Activated T-helper 17 cell treated with anti-CD3 and anti-CD28 coated beads, Interleukin-2, amount 50 U/mL, for 72 hours (primary cell): ENCODE results near the gene HBP1. TPM values are rescaled to one million over a fixed set of nuclear protein-coding genes. Genes with fewer than 3 reads are reported as not detected.

Source experiments
- ATAC-seq: fragments of 150-1000 bp; cut with Tn5 transposase; replicated peaks from 2 replicates; pipeline ENCODE4 v1.10.0; 2021; ENCODE audit warnings: mild to moderate bottlenecking, moderate library complexity
- H3K27ac Mint-ChIP-seq: one replicate; pipeline ENCODE4 v1.8.0; 2022; ENCODE audit warnings: mixed read lengths
- H3K27me3 Mint-ChIP-seq: one replicate; pipeline ENCODE4 v1.8.0; 2022; ENCODE audit warnings: mixed read lengths
- H3K36me3 Mint-ChIP-seq: one replicate; pipeline ENCODE4 v1.8.0; 2022; ENCODE audit warnings: low read depth, mild to moderate bottlenecking, mixed read lengths
- H3K4me1 Mint-ChIP-seq: one replicate; pipeline ENCODE4 v1.8.0; 2022; ENCODE audit warnings: mixed read lengths
- H3K4me3 Mint-ChIP-seq: one replicate; pipeline ENCODE4 v1.8.0; 2022; ENCODE audit warnings: mild to moderate bottlenecking, mixed read lengths
- H3K9me3 Mint-ChIP-seq: one replicate; pipeline ENCODE4 v1.8.0; 2022; ENCODE audit warnings: mixed read lengths
- total RNA-seq, 2 donors: library from RNA; stranded (reverse); gene quantifications; one replicate each; pipeline ENCODE4 v1.2.3, GENCODE V29; 2022

HBP1 gene
- total RNA-seq, 2 donors from 2014 or later, result 21.8 to 63.5 TPM

- H3K27ac Mint-ChIP-seq, result peak overlapping the region; percentile 99
- H3K27me3 Mint-ChIP-seq, result no peaks in the 10 kb centered on the region
- ATAC-seq, result no peak
- no peaks in the 10 kb centered on the region for H3K4me1 Mint-ChIP-seq
- peak overlapping the region; percentile 97 for H3K4me3 Mint-ChIP-seq
- no peaks in the 10 kb centered on the region for H3K9me3 Mint-ChIP-seq
- H3K36me3 Mint-ChIP-seq, result peaks cover 33% of the 10 kb centered on the region
These were observed 1.9 kb upstream of the HBP1 start for GRCh38 chr7:107166736-107167426.

GRCh38 chr7:107167483-107168232 lies 1.1 kb upstream of the HBP1 start:
- Mint-ChIP-seq H3K36me3 (peaks cover 41% of the 10 kb centered on the region), H3K27ac (peak overlapping the region; percentile 99), H3K4me1 (peaks cover 4% of the 10 kb centered on the region), H3K27me3 (no peaks in the 10 kb centered on the region), H3K4me3 (peak overlapping the region; percentile 97), H3K9me3 (no peaks in the 10 kb centered on the region)
- peak; percentile 25 for ATAC-seq

DNA sequence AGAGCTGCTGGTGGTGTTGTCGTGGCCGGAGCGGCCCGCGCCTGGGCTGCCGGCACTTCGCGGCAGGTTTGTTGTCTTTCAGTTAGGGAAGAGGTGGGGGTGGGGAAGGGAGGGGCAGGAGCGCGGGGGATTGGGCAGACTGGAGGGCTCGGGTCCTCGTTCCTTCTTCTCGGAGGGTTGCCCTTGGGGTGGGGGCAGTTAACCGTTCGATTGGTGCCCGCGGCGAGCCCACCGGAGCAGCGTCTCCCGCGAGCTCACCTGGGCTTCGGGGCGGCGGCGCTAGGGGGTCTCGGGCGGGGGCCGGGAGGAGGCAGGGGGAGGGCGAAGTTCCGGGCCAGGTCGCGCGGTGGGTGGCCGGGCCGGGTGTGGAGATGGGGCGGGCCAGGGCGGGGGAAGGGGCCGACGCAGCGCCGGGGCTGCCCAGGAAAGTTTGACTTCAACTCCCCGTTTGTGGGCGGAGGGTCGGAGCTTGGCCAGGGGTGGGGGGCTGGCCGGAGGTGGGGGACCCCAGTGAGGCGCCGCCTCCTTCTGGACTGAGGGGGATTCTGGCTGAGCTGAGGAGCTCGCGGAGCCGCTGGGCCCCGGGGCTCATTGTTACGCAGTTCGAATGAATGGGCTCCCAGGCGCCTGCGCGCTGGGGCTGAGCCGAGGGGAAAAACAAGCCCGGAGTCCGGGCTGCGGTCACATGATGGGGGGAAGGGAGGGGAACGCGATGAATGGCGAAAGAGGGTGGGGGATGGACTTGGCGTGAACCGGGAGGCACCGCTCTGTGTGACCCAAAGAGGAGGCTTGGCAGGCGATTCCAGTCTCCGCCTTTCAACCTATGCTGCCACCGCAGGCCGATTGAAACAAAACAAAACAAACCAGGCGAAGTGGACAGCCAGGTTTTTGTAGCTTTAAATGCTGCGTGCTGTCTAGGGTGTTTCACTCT lies 582 bp downstream of the HBP1 start:
- ATAC-seq, result peak; percentile 43
- Mint-ChIP-seq H3K4me3 (peak overlapping the region; percentile 97), H3K4me1 (peaks cover 13% of the 10 kb centered on the region), H3K27me3 (no peaks in the 10 kb centered on the region), H3K9me3 (no peaks in the 10 kb centered on the region), H3K36me3 (peaks cover 58% of the 10 kb centered on the region), H3K27ac (peak overlapping the region; percentile 99)

DNA sequence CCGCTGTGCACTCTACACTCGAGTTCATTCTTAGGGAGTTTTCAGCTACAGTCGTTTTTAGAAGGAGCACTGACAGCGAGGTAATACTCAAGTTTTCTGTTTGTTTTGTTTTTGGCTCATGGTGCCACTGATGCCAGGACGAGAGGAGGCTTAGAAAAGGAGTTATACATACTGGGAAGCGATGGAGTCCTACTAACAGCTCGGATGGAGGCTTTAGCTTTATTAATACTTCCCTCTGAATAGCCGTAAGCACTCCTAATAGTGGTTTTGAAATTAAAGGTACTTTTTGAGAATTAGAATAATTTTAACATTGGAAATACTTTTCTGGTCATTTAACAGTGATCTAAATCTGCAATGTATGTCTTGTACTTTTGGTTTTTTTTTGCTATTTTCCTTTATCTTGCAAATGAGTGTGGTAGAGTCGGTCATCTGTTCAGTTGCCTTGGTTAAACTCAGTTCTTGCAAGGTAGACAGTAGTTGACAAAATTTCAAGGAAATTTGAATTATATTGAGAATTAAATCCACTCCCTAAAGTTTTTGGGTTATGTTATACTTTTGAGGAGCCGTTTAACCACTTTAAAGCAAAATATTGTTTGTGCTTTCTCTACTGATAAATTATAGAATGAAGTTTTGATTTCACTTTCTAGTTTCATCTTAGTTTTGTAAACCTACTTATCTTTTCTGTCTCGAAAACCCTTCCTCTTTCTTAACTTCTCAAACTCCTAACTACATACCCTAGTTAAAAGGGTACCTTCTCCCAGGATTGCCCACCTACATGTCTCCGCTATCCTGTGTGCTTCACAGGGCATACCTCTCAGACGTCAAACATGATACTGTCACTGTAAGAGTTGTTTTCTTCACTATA lies 1.5 kb downstream of the HBP1 start:
- Mint-ChIP-seq H3K27ac (peak overlapping the region; percentile 99), H3K27me3 (no peaks in the 10 kb centered on the region), H3K4me1 (peaks cover 17% of the 10 kb centered on the region), H3K36me3 (peaks cover 66% of the 10 kb centered on the region), H3K9me3 (no peaks in the 10 kb centered on the region), H3K4me3 (peak overlapping the region; percentile 97)
- ATAC-seq, result no peak

- no peak for ATAC-seq
- H3K36me3 Mint-ChIP-seq, result peaks cover 66% of the 10 kb centered on the region
- no peaks in the 10 kb centered on the region for H3K9me3 Mint-ChIP-seq
- peak overlapping the region; percentile 97 for H3K4me3 Mint-ChIP-seq
- H3K27me3 Mint-ChIP-seq, result no peaks in the 10 kb centered on the region
- peaks cover 18% of the 10 kb centered on the region for H3K4me1 Mint-ChIP-seq
- peak overlapping the region; percentile 35 for H3K27ac Mint-ChIP-seq
These were observed 2.7 kb downstream of the HBP1 start for GRCh38 chr7:107171496-107171895.

DNA sequence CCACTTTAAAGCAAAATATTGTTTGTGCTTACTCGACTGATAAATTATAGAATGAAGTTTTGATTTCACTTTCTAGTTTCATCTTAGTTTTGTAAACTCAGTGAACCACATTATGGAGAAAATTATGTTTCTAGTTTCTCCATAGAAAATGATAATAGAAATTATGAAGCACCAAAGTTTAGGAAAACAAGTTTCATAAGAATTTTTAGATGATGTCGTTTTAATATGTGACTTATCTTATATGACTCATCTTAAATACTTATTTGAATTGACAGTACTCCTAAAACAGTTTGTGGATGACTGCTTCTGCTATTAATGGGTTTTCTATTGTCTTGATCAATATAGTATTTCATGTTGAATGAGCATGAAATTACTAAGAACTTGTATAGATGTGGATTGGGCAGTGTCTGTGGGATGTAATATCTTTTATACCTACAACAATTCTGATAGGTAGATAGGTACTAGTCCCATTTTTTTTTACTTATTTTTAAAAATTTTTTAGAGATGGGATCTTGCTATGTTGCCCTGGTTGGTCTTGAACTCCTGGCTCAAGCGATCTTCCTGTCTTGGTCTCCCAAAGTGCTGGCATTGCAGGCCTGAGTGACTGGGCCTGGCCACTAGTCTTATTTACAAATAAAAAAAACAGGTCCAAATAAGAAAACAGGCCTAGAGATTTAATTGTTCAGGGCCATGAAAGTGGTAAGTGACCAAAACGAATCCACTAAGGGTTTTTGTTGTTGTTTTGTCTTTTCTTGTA lies 3.7 kb downstream of the HBP1 start:
- Mint-ChIP-seq H3K4me1 (peaks cover 25% of the 10 kb centered on the region), H3K4me3 (peak overlapping the region; percentile 97), H3K27me3 (no peaks in the 10 kb centered on the region), H3K36me3 (peaks cover 74% of the 10 kb centered on the region), H3K9me3 (no peaks in the 10 kb centered on the region), H3K27ac (peak overlapping the region; percentile 83)
- ATAC-seq, result no peak

GRCh38 chr7:107173191-107173590 lies 4.4 kb downstream of the HBP1 start:
- H3K4me1 Mint-ChIP-seq, result peaks cover 25% of the 10 kb centered on the region
- no peaks in the 10 kb centered on the region for H3K9me3 Mint-ChIP-seq
- H3K27me3 Mint-ChIP-seq, result no peaks in the 10 kb centered on the region
- H3K4me3 Mint-ChIP-seq, result peak overlapping the region; percentile 97
- no peak for ATAC-seq
- H3K27ac Mint-ChIP-seq, result peak overlapping the region; percentile 83
- H3K36me3 Mint-ChIP-seq, result peaks cover 81% of the 10 kb centered on the region

DNA sequence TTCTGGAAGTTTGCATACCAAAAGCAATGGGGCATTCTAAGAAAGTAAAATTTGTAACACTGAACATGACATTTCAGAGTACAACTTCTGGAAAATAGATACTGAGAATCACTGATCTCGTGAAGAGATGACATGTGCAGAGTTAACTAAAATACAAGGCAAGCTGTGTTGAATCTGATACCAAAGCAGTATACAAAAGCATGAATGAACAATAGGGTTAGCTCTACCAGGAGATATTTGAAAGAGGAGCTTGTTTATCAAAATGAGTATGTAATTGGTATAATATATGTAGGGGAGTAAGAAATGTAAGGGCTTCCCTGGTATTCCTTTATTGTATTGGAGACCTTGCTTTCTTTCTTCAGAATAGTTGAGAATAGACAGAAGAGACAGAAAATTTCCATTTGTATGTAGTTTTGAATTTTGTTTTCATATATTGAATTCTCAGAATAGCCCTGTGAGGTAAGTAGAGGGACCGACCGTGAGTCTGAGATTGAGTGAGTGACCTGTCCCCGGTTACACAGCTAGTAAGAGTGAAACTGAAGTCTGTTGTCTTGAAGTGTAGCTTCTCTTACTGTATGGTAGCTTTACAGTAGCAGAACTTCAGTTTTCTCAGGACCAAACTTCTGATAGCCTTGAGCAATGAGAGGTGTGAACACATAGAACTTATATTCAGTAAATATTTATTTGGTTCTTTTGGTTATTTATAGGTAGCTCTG lies 5.0 kb downstream of the HBP1 start:
- peak; percentile 65 for ATAC-seq
- peak overlapping the region; percentile 83 for H3K27ac Mint-ChIP-seq
- peaks cover 25% of the 10 kb centered on the region for H3K4me1 Mint-ChIP-seq
- H3K36me3 Mint-ChIP-seq, result peaks cover 78% of the 10 kb centered on the region
- H3K27me3 Mint-ChIP-seq, result no peaks in the 10 kb centered on the region
- H3K9me3 Mint-ChIP-seq, result no peaks in the 10 kb centered on the region
- H3K4me3 Mint-ChIP-seq, result peak overlapping the region; percentile 97

- Mint-ChIP-seq H3K36me3 (peaks cover 79% of the 10 kb centered on the region), H3K4me3 (peak overlapping the region; percentile 51), H3K27me3 (no peaks in the 10 kb centered on the region), H3K4me1 (peaks cover 21% of the 10 kb centered on the region), H3K9me3 (no peaks in the 10 kb centered on the region), H3K27ac (peak overlapping the region; percentile 79)
- peak; percentile 83 for ATAC-seq
These were observed 10.7 kb downstream of the HBP1 start for GRCh38 chr7:107179326-107180164.

- no peaks in the 10 kb centered on the region for H3K9me3 Mint-ChIP-seq
- no peaks in the 10 kb centered on the region for H3K27me3 Mint-ChIP-seq
- H3K4me1 Mint-ChIP-seq, result peaks cover 19% of the 10 kb centered on the region
- peak overlapping the region; percentile 51 for H3K4me3 Mint-ChIP-seq
- peaks cover 81% of the 10 kb centered on the region for H3K36me3 Mint-ChIP-seq
- peak overlapping the region; percentile 79 for H3K27ac Mint-ChIP-seq
- peak; percentile 75 for ATAC-seq
These were observed 11.6 kb downstream of the HBP1 start for GRCh38 chr7:107180378-107180777.

- no peak overlapping the region for H3K4me3 Mint-ChIP-seq
These were observed 12.4 kb downstream of the HBP1 start for GRCh38 chr7:107181172-107181571.

DNA sequence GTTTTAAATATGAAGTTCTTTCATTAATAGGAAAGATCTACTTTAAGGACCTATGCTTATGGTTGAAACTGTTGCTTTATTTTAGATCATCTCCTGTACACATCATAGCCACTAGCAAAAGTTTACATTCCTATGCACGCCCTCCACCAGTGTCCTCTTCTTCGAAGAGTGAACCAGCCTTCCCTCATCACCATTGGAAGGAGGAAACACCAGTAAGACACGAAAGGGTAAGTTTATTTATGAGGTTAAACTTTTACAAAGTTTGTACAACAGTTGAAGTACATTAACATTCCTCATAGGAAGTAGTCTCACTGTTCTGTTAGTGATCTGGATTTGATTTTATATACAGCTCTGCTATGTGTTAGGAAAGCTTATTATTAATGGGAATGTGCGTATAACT lies 16.9 kb downstream of the HBP1 start:
- no peak overlapping the region for H3K4me3 Mint-ChIP-seq

More at GRCh38 chr7:107181172-107181571, 12.4 kb downstream of the HBP1 start:
- Mint-ChIP-seq H3K27ac (peak overlapping the region; percentile 79), H3K27me3 (no peaks in the 10 kb centered on the region), H3K36me3 (peaks cover 89% of the 10 kb centered on the region), H3K4me1 (peaks cover 19% of the 10 kb centered on the region), H3K9me3 (no peaks in the 10 kb centered on the region)
- ATAC-seq, result no peak

More for the DNA sequence above, 16.9 kb downstream of the HBP1 start:
- Mint-ChIP-seq H3K9me3 (no peaks in the 10 kb centered on the region), H3K27ac (no peak overlapping the region), H3K27me3 (no peaks in the 10 kb centered on the region), H3K36me3 (peaks cover 98% of the 10 kb centered on the region), H3K4me1 (peaks cover 10% of the 10 kb centered on the region)
- no peak for ATAC-seq
